ENCODE measurements around the gene UNC13B. TPM values are rescaled to one million over a fixed set of nuclear protein-coding genes. Genes with fewer than 3 reads are reported as not detected.

Gene UNC13B
- total RNA-seq, 2 experiments from 2014 or later: 0.64 to 1.1 TPM

- Mint-ChIP-seq H3K4me3 (no peak overlapping the region), H3K27me3 (peaks cover 22% of the 10 kb centered on the region), H3K4me1 (no peaks in the 10 kb centered on the region), H3K36me3 (no peaks in the 10 kb centered on the region), H3K27ac (no peak overlapping the region), H3K9me3 (peaks cover 1% of the 10 kb centered on the region)
- ATAC-seq (ENCODE audit: low read depth): no peak
- POLR2A ChIA-PET: interaction anchor here (0.6 kb wide), 1 partner anchor 32 kb away, joined by 4 read pairs; no protein-coding TSS in a partner anchor
- no peak for DNase-seq
Measured at GRCh38 chr9:35414889-35415288, 253.1 kb downstream of the UNC13B start.

- no peak overlapping the region for H3K4me3 Mint-ChIP-seq
- DNase-seq: no peak
- no peak overlapping the region for H3K27ac Mint-ChIP-seq
- H3K27me3 Mint-ChIP-seq: peaks cover 26% of the 10 kb centered on the region
- POLR2A ChIA-PET: interaction anchor here (0.6 kb wide), 1 partner anchor 33 kb away, joined by 4 read pairs; no protein-coding TSS in a partner anchor
- peaks cover 1% of the 10 kb centered on the region for H3K9me3 Mint-ChIP-seq
- H3K36me3 Mint-ChIP-seq: no peaks in the 10 kb centered on the region
- no peaks in the 10 kb centered on the region for H3K4me1 Mint-ChIP-seq
- ATAC-seq (ENCODE audit: low read depth): no peak
Measured at GRCh38 chr9:35415402-35416097, 253.7 kb downstream of the UNC13B start.

- POLR2A ChIA-PET: no interaction called here
- H3K27ac Mint-ChIP-seq: no peak overlapping the region
- DNase-seq: no peak
- H3K36me3 Mint-ChIP-seq: no peaks in the 10 kb centered on the region
- H3K4me3 Mint-ChIP-seq: no peak overlapping the region
- H3K27me3 Mint-ChIP-seq: peaks cover 29% of the 10 kb centered on the region
- ATAC-seq (ENCODE audit: low read depth): no peak
- H3K4me1 Mint-ChIP-seq: no peaks in the 10 kb centered on the region
- peaks cover 1% of the 10 kb centered on the region for H3K9me3 Mint-ChIP-seq
Measured at GRCh38 chr9:35416098-35416427, 254.3 kb downstream of the UNC13B start.

- Mint-ChIP-seq H3K27me3 (peaks cover 37% of the 10 kb centered on the region), H3K27ac (no peak overlapping the region), H3K4me1 (no peaks in the 10 kb centered on the region), H3K4me3 (no peak overlapping the region), H3K9me3 (peaks cover 3% of the 10 kb centered on the region), H3K36me3 (no peaks in the 10 kb centered on the region)
- POLR2A ChIA-PET: no interaction called here
- no peak for DNase-seq
- ATAC-seq (ENCODE audit: low read depth): no peak
Measured at GRCh38 chr9:35422346-35422745, 260.5 kb downstream of the UNC13B start.

- Mint-ChIP-seq H3K4me3 (no peak overlapping the region), H3K27ac (no peak overlapping the region), H3K27me3 (peaks cover 37% of the 10 kb centered on the region), H3K9me3 (peaks cover 3% of the 10 kb centered on the region), H3K4me1 (no peaks in the 10 kb centered on the region), H3K36me3 (no peaks in the 10 kb centered on the region)
- DNase-seq: no peak
- POLR2A ChIA-PET: no interaction called here
- ATAC-seq (ENCODE audit: low read depth): no peak
Measured at GRCh38 chr9:35422753-35423152, 260.9 kb downstream of the UNC13B start.

GRCh38 chr9:35423499-35423898, 261.7 kb downstream of the UNC13B start:
- POLR2A ChIA-PET: no interaction called here
- ATAC-seq (ENCODE audit: low read depth) (no peak), DNase-seq (no peak)
- Mint-ChIP-seq H3K4me3 (no peak overlapping the region), H3K9me3 (peaks cover 3% of the 10 kb centered on the region), H3K4me1 (no peaks in the 10 kb centered on the region), H3K27ac (no peak overlapping the region), H3K27me3 (peaks cover 40% of the 10 kb centered on the region), H3K36me3 (no peaks in the 10 kb centered on the region)

- POLR2A ChIA-PET: no interaction called here
- Mint-ChIP-seq H3K27ac (no peak overlapping the region), H3K4me1 (no peaks in the 10 kb centered on the region), H3K9me3 (peaks cover 3% of the 10 kb centered on the region), H3K27me3 (peaks cover 49% of the 10 kb centered on the region), H3K4me3 (no peak overlapping the region), H3K36me3 (no peaks in the 10 kb centered on the region)
- DNase-seq (no peak), ATAC-seq (ENCODE audit: low read depth) (no peak)
Measured at GRCh38 chr9:35424356-35425352, 262.8 kb downstream of the UNC13B start.

- Mint-ChIP-seq H3K4me1 (no peaks in the 10 kb centered on the region), H3K9me3 (peaks cover 3% of the 10 kb centered on the region), H3K27me3 (peaks cover 50% of the 10 kb centered on the region), H3K36me3 (no peaks in the 10 kb centered on the region), H3K4me3 (no peak overlapping the region), H3K27ac (no peak overlapping the region)
- POLR2A ChIA-PET: no interaction called here
- DNase-seq: no peak
- ATAC-seq (ENCODE audit: low read depth): no peak
Measured at GRCh38 chr9:35426627-35427026, 264.8 kb downstream of the UNC13B start.

GRCh38 chr9:35431467-35431866, 269.7 kb downstream of the UNC13B start:
- H3K4me3 Mint-ChIP-seq: no peak overlapping the region
- no peaks in the 10 kb centered on the region for H3K4me1 Mint-ChIP-seq
- H3K36me3 Mint-ChIP-seq: no peaks in the 10 kb centered on the region
- peaks cover 3% of the 10 kb centered on the region for H3K9me3 Mint-ChIP-seq
- ATAC-seq (ENCODE audit: low read depth): no peak
- DNase-seq: no peak
- H3K27me3 Mint-ChIP-seq: peaks cover 52% of the 10 kb centered on the region
- no peak overlapping the region for H3K27ac Mint-ChIP-seq
- POLR2A ChIA-PET: no interaction called here

- Mint-ChIP-seq H3K9me3 (peaks cover 2% of the 10 kb centered on the region), H3K4me1 (no peaks in the 10 kb centered on the region), H3K27me3 (peaks cover 53% of the 10 kb centered on the region), H3K36me3 (no peaks in the 10 kb centered on the region), H3K4me3 (no peak overlapping the region), H3K27ac (no peak overlapping the region)
- no peak for ATAC-seq (ENCODE audit: low read depth)
- POLR2A ChIA-PET: no interaction called here
- DNase-seq: no peak
Measured at GRCh38 chr9:35432076-35432475, 270.3 kb downstream of the UNC13B start.

GRCh38 chr9:35436933-35437332, 275.1 kb downstream of the UNC13B start:
- H3K36me3 Mint-ChIP-seq: no peaks in the 10 kb centered on the region
- H3K9me3 Mint-ChIP-seq: no peaks in the 10 kb centered on the region
- ATAC-seq (ENCODE audit: low read depth) (no peak), DNase-seq (no peak)
- POLR2A ChIA-PET: no interaction called here
- H3K27ac Mint-ChIP-seq: no peak overlapping the region
- H3K4me1 Mint-ChIP-seq: peaks cover 4% of the 10 kb centered on the region
- H3K27me3 Mint-ChIP-seq: peaks cover 20% of the 10 kb centered on the region
- H3K4me3 Mint-ChIP-seq: no peak overlapping the region

GRCh38 chr9:35446012-35446411, 284.2 kb downstream of the UNC13B start:
- ATAC-seq (ENCODE audit: low read depth) (no peak), DNase-seq (no peak)
- no peak overlapping the region for H3K4me3 Mint-ChIP-seq
- no peaks in the 10 kb centered on the region for H3K36me3 Mint-ChIP-seq
- POLR2A ChIA-PET: no interaction called here
- H3K27ac Mint-ChIP-seq: no peak overlapping the region
- peaks cover 37% of the 10 kb centered on the region for H3K27me3 Mint-ChIP-seq
- H3K4me1 Mint-ChIP-seq: no peaks in the 10 kb centered on the region
- no peaks in the 10 kb centered on the region for H3K9me3 Mint-ChIP-seq

- no peak for ATAC-seq (ENCODE audit: low read depth)
- POLR2A ChIA-PET: no interaction called here
- Mint-ChIP-seq H3K9me3 (no peaks in the 10 kb centered on the region), H3K36me3 (no peaks in the 10 kb centered on the region), H3K4me3 (no peak overlapping the region), H3K27ac (no peak overlapping the region), H3K4me1 (no peaks in the 10 kb centered on the region), H3K27me3 (peaks cover 40% of the 10 kb centered on the region)
- no peak for DNase-seq
Measured at GRCh38 chr9:35448496-35448895, 286.7 kb downstream of the UNC13B start.

GRCh38 chr9:35452481-35452880, 290.7 kb downstream of the UNC13B start:
- no peaks in the 10 kb centered on the region for H3K4me1 Mint-ChIP-seq
- POLR2A ChIA-PET: no interaction called here
- no peak overlapping the region for H3K4me3 Mint-ChIP-seq
- H3K9me3 Mint-ChIP-seq: no peaks in the 10 kb centered on the region
- no peak overlapping the region for H3K27ac Mint-ChIP-seq
- H3K27me3 Mint-ChIP-seq: peaks cover 29% of the 10 kb centered on the region
- no peak for ATAC-seq (ENCODE audit: low read depth)
- DNase-seq: no peak
- no peaks in the 10 kb centered on the region for H3K36me3 Mint-ChIP-seq
